CD4-positive, alpha-beta T cell (primary cell): ENCODE measurements around the gene TCEAL8. TPM values are rescaled to one million over a fixed set of nuclear protein-coding genes. Genes with fewer than 3 reads are reported as not detected.
A peak's percentile ranks its signal among the peaks of the same experiment; 100 is the strongest.

Source experiments
- ATAC-seq: fragments of 200-7000 bp; cut with Tn5 transposase; one replicate; pipeline ENCODE4 v1.10.0; 2022; ENCODE audit warnings: mild to moderate bottlenecking; ENCODE audit not compliant: poor library complexity
- CTCF ChIA-PET: fragments of 350-600 bp; sonication (Branson Sonifier 250); formaldehyde crosslinking; loops from one replicate; lab custom pipeline; 2021; ENCODE audit warnings: antibody characterized with exemption, inconsistent platforms; lab: Charles Lee
- POLR2A ChIA-PET: fragments of 350-600 bp; sonication (Branson Sonifier 250); formaldehyde crosslinking; loops from one replicate; lab custom pipeline; 2021; ENCODE audit warnings: antibody characterized with exemption, inconsistent platforms; lab: Charles Lee
- DNase-seq, 14 experiments: peaks; one replicate each; pipeline ENCODE4 v3.0.0-alpha.2; 2013 to 2020; ENCODE audit warnings: mixed read lengths in 2 of 14
- H3K27ac ChIP-seq, 2 donors: one replicate each; pipeline versions ENCODE4 v1.5.1 to v1.7.0; 2013; ENCODE audit warnings: low read length in 2 of 2, low read depth in 1 of 2, mild to moderate bottlenecking in 1 of 2
- H3K27me3 ChIP-seq, 2 experiments: 1 replicate in 1 of 2; 2 replicates in 1 of 2; pipeline versions ENCODE4 v1.6.1 to v1.7.0; 2013; ENCODE audit warnings: low read length in 2 of 2, control low read depth in 1 of 2, mild to moderate bottlenecking in 1 of 2, moderate library complexity in 1 of 2; ENCODE audit not compliant: insufficient read depth in 2 of 2, control insufficient read depth in 1 of 2
- H3K36me3 ChIP-seq: one replicate; pipeline ENCODE4 v1.6.1; 2013; ENCODE audit warnings: low read length, control low read depth; ENCODE audit not compliant: insufficient read depth
- H3K4me1 ChIP-seq: one replicate; pipeline ENCODE4 v1.6.1; 2013; ENCODE audit warnings: low read length, control low read depth; ENCODE audit not compliant: insufficient read depth
- H3K4me3 ChIP-seq: one replicate; pipeline ENCODE4 v1.5.1; 2013; ENCODE audit warnings: mild to moderate bottlenecking, low read length, moderate library complexity
- H3K9me3 ChIP-seq, 2 experiments: 1 replicate in 1 of 2; 2 replicates in 1 of 2; pipeline versions ENCODE4 v1.6.1 to v1.7.0; 2013; ENCODE audit warnings: low read length in 2 of 2, mild to moderate bottlenecking in 2 of 2, control low read depth in 1 of 2, moderate library complexity in 1 of 2; ENCODE audit not compliant: control insufficient read depth in 1 of 2, insufficient read depth in 1 of 2
- H3K27ac Mint-ChIP-seq: one replicate; pipeline ENCODE4 v1.8.0; 2020; ENCODE audit warnings: mixed read lengths
- H3K27me3 Mint-ChIP-seq: one replicate; pipeline ENCODE4 v1.8.0; 2021; ENCODE audit warnings: mixed read lengths
- H3K36me3 Mint-ChIP-seq: one replicate; pipeline ENCODE4 v1.8.0; 2021; ENCODE audit warnings: low read depth, mixed read lengths
- H3K4me1 Mint-ChIP-seq: one replicate; pipeline ENCODE4 v1.8.0; 2021; ENCODE audit warnings: low read depth, mixed read lengths
- H3K4me3 Mint-ChIP-seq: one replicate; pipeline ENCODE4 v1.8.0; 2020; ENCODE audit warnings: mild to moderate bottlenecking, mixed read lengths
- H3K9me3 Mint-ChIP-seq: one replicate; pipeline ENCODE4 v1.8.0; 2020; ENCODE audit warnings: mixed read lengths
- CTCF ChIP-seq: fragments of 200-600 bp; IDR thresholded peaks from one replicate; pipeline ENCODE4 v1.8.0; 2022; ENCODE audit warnings: antibody characterized with exemption, mild to moderate bottlenecking
- intact Hi-C, 2 experiments: fragments of 100-400 bp; cut with DNase I in 1 of 2; cut with micrococcal nuclease in 1 of 2; formaldehyde crosslinking; loops; one replicate each; pipeline versions ENCODE4 v1.15.1 to v1.9.0; 2023 to 2025; cut with DNase I, micrococcal nuclease
- total RNA-seq, 174 experiments: library from RNA in 2 of 174; stranded (reverse) in 2 of 174; gene quantifications; one replicate each; pipeline ENCODE4 v1.2.3 and lab custom pipeline; 2021 to 2026

Gene TCEAL8
- total RNA-seq, 2 experiments from 2014 or later = 12.1 to 14.9 TPM

DNA sequence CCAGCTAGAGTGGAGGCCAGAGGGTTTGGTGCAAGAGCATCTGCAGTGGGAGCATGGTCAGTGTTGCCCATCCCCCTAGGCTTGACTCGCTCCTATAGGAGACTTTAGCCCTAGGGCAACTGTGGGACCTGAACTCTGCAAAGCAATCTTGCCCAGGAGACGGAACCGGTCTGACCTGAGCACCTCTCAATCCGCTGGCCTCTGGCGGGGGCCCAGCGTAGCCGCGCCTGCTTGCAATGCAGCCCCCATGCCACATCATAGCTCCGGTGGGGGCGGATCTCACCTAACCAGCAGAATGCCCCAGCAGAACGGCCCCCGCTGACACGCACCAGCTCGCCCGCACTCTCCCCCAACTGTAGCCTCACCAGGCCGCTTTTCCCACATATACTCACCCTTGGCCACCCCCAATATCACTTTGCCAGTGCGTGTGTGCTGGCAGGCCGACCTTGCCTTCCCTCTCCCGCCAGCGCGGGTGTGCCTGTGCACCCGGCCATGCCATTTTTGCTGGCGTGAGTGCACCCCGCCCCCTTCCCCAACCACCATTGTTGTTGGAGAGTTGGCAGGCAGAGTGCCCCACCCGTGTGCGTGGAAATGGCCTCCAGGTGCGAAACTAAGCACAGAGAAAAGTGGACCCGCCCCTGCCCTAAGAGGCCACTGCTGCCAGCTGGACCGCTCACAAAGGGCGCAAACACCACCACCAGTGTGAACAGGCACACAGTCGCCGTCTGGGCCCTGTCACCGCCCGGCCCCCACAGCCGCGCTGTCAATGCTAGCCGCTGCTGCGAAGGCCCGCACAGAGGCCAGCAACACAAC is 34.2 kb downstream of the TCEAL8 start:
- Histone ChIP-seq H3K27ac (no peak overlapping the region), H3K9me3 (no peaks in the 10 kb centered on the region), H3K27me3 (no peaks in the 10 kb centered on the region), H3K36me3 (peaks cover 2% of the 10 kb centered on the region), H3K4me3 (no peak overlapping the region), H3K4me1 (peaks cover 5% of the 10 kb centered on the region)
- intact Hi-C loops = no loop called here
- no peak for TF ChIP-seq CTCF
- H3K36me3 Mint-ChIP-seq = peaks cover 15% of the 10 kb centered on the region
- ChIA-PET CTCF (no interaction called here), POLR2A (no interaction called here)
- no peak for ATAC-seq
- no peaks in the 10 kb centered on the region for H3K9me3 Mint-ChIP-seq
- no peak for DNase-seq
- H3K4me1 Mint-ChIP-seq = peaks cover 13% of the 10 kb centered on the region
- peaks cover 32% of the 10 kb centered on the region for H3K27me3 Mint-ChIP-seq
- H3K4me3 Mint-ChIP-seq = no peak overlapping the region
- H3K27ac Mint-ChIP-seq = no peak overlapping the region

- no peak for TF ChIP-seq CTCF
- H3K36me3 Mint-ChIP-seq = peaks cover 22% of the 10 kb centered on the region
Observed at GRCh38 chrX:103215425-103215991, 39.4 kb downstream of the TCEAL8 start.

GRCh38 chrX:103214870-103215424 is 40.0 kb downstream of the TCEAL8 start, which contains the start of gene BEX4:
TSS of gene BEX4 (plus strand) at chrX:103215108. CDS start at chrX:103216154, 1,046 bp downstream.
- H3K4me1 Mint-ChIP-seq = peaks cover 13% of the 10 kb centered on the region
- peak; percentile 54 to 90 (median 76) for DNase-seq
- peaks cover 4% of the 10 kb centered on the region for H3K27me3 Mint-ChIP-seq
- ChIA-PET POLR2A (interaction anchor here (1.0 to 1.2 kb wide), 2 partner anchors 17 to 40 kb away, joined by 3 to 5 read pairs; partner anchors contain the start of gene TCEAL8), CTCF (no interaction called here)
- peak; percentile 87 for ATAC-seq
- Histone ChIP-seq H3K27ac (peak within 1 kb of the TSS; percentile 73 to 78), H3K4me3 (peak within 1 kb of the TSS; percentile 65), H3K9me3 (no peaks in the 10 kb centered on the region), H3K27me3 (no peaks in the 10 kb centered on the region), H3K4me1 (peaks cover 12% of the 10 kb centered on the region), H3K36me3 (peaks cover 2% of the 10 kb centered on the region)
- intact Hi-C loops = loop anchor here in 1 of 2 experiments (10.0 kb wide), 3 partner anchors 480 to 1280 kb away; partner anchors contain the start of genes FAM199X and ZMAT1
- TF ChIP-seq CTCF = no peak
- peak within 1 kb of the TSS; percentile 94 for H3K4me3 Mint-ChIP-seq
- H3K27ac Mint-ChIP-seq = peak within 1 kb of the TSS; percentile 90
- H3K9me3 Mint-ChIP-seq = no peaks in the 10 kb centered on the region
- H3K36me3 Mint-ChIP-seq = peaks cover 22% of the 10 kb centered on the region

More at GRCh38 chrX:103215425-103215991, 39.4 kb downstream of the TCEAL8 start:
- H3K4me1 ChIP-seq = peaks cover 12% of the 10 kb centered on the region
- Mint-ChIP-seq H3K4me3 (peak overlapping the region; percentile 94), H3K9me3 (no peaks in the 10 kb centered on the region), H3K27ac (peak overlapping the region; percentile 90), H3K4me1 (peaks cover 13% of the 10 kb centered on the region), H3K27me3 (peaks cover 4% of the 10 kb centered on the region)
- ATAC-seq = peak; percentile 50
- no peaks in the 10 kb centered on the region for H3K27me3 ChIP-seq
- intact Hi-C loops = loop anchor here in 1 of 2 experiments (10.0 kb wide), 3 partner anchors 479 to 1281 kb away; partner anchors contain the start of genes FAM199X and ZMAT1
- peak overlapping the region; percentile 65 for H3K4me3 ChIP-seq
- no peaks in the 10 kb centered on the region for H3K9me3 ChIP-seq
- H3K36me3 ChIP-seq = peaks cover 2% of the 10 kb centered on the region
- peak; percentile 8 to 68 (median 36) for DNase-seq
- H3K27ac ChIP-seq = peak overlapping the region; percentile 73 to 78
- CTCF ChIA-PET = no interaction called here
- POLR2A ChIA-PET = interaction anchor here (1.0 to 1.2 kb wide), 2 partner anchors 16 to 40 kb away, joined by 3 to 5 read pairs; partner anchors contain the start of gene TCEAL8
